Stimulated activated CD8-positive, alpha-beta memory T cell treated with anti-CD3 and anti-CD28 coated beads, Interleukin-4, amount 100 ng/mL, for 48 hours (primary cell): ENCODE measurements around the gene SNAPC4.
"Not testable (repeated sequence)": the region's sequence is repeated elsewhere in the genome, so short reads cannot be mapped to it uniquely, and the experiment has no call there.

Experiments used
- DNase-seq: peaks from one replicate; pipeline ENCODE4 v3.0.0-alpha.2; 2020

The SNAPC4 gene

DNA sequence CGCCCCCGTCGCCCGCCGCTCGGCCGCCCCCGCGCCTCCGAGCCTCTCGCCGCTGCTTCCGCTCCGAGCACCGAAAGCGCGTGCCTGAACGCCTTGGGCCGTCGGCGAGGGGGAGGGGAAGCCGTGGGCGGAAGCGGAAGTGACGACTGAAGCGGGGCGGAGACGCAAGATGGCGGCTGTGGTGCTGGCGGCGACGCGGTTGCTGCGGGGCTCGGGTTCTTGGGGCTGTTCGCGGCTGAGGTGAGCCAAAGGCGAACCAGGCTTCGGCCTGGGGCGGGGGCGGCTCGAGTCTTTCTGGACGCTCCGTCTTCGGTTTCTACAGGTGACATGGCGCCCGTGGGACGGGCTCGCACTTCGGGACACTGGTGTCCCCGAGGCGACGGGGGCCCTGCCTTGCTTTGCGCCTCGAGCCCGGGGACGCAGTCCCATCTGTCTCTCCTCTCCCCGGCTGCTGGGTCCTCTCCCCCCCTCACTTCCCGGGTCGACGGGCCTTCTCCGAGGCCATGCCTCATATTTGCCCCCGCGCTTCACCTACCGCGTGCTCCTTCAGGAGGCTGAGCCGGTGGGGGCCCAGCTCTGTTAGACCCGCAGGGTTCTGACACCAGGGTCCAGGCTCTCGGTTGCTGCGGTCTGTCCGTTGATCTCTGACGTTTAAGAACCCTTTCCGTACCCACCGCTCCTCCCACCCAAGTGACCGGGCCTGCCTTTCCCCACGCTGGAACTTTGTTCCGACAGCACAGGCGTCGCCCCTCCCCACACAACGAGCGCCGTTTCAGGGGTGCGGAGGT lies 10.7 kb upstream of the SNAPC4 start, which contains the start of the genes ENTR1 and PMPCA:
Gene ENTR1 (minus strand): TSS at position 115 of the 788 bp plus-strand sequence. CDS start 217 bp downstream, outside the sequence.
Gene PMPCA (plus strand): TSS at position 159 of the 788 bp plus-strand sequence. CDS start 11 bp downstream, at position 170.
- peak; percentile 99 for DNase-seq

DNA sequence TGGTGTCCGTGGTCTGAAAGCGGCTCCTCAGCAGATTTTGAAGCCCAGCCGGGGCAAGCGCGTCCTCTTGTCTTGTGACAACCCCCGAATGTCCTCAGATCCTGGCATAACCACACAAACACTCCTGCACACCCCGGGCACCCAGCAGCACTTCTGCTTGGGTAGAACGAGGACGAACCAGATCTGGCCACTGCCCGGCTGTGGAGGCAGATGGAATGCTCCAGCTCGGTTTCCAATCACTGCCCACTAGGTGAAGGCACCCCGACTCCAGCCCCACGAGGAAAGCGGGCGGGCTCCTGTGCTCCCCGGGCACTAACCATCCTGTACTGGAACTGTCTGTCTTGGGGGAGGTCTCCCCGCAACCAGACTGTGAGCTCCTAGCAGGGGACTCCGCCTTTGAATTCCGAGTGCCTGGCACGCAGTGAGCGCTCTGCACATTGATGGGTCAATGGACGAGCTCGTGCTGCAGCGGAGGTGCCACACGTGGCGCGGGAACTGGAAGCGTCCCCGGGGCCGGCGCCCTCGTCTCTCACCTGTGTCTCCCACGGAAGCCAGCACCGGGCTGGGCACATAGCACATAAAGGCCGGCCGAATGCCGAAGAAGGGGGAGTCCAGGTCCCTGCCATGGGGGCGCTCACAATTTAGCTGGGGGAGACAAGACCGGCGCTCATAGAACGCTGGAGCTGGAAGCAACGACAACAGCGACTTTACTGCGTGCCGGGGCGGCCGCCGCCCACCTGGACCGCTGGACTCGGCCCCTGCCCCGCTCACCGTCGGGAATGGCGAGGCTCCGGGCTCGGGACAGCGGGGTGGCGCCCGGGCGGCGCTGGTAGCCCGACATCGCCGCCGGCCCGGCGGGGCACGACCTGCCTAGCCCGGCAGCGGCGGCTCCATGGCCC lies 9.8 kb upstream of the SNAPC4 start:
- DNase-seq = peak; percentile 63

DNA sequence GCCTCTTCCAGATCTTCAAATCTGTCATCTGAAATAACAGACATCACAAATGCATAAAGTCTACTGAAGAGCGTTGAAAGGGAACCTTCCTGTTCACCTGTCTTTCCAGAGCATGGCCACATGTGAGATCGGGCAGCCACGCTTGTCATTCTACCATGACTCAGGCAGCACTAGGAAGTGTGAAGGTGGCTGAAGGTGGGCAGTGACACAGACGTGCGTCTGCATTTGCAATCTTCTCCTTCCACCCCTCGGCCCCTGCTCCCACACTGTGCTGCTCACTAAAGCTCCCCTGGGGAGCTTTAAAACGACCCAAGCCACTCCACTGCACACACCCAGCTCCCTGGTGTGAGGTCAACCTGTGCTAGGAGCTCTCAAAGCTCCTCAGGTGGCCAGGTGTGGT lies 7.9 kb upstream of the SNAPC4 start:
- DNase-seq = no peak

DNA sequence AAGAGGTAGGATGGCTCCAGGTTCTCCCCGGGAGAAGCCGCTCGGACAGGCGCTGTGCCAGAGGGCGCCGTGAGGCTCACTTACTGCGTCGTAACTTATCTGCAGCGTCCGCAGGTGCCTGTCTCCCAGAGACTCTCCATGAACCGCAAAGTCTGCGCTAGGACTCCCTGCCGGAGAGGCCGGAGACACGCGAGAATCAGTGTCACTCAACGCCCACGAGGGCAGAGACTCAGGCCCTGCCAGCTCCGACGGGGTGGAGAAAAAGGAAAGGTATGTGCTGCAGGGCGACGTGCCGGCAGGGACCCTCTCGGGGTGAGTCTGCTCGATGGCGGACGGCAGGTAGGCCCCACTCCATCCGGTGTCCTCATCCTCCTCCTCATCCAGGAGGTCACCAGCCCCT lies 7.1 kb upstream of the SNAPC4 start:
- not testable (repeated sequence) for DNase-seq

DNA sequence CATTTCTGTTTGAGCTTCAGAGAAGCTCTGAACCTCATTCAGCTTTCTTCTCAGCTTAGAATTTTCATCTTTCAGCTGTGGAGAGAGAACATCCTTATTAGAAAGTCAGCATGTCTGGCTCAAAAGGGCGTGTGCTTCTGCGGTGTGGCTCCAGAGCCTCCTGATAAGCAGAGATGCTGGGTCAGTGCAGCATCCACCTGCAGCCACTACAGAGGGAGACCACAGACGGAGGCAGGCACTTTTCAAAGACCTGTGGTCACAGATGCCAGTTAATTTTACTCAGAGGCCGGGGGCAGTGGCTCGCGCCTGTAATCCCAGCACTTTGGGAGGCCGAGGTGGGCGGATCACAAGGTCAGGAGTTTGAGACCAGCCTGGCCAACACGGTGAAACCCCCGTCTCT lies 5.9 kb upstream of the SNAPC4 start:
- not testable (repeated sequence) for DNase-seq

DNA sequence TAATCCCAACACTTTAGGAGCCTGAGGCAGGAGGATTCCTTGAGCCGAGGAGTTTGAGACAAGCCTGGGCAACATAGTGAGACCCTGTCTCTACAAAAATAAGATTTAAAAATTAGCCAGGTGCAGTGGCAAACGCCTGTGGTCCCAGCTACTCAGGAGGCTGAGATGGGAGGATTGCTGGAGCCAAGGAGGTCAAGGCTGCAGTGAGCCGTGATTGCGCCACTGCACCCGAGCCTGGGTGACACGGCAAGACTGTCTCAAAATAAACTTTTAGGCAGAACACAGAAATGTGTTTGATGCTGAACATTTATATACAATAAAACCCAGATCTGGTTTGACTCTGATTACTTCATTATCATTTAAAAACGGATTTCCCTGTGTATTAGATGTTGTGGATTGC lies 5.5 kb upstream of the SNAPC4 start:
- DNase-seq = no peak

DNA sequence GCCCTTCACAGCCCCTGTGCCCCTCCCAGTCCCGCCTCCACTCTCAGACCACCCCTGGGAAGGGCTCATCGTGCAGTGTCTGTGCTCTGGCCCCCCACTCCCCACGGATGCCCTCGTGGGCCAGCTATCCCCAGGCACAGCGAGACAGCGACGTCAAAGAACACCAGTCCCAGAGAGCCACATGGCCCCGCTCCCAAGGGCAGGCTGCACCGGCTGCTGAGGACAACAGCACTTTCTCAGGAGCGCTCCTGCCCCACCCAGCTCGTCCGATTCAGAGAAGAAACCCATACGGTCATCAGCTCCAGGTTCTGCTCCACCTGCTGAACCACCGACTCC lies 4.8 kb upstream of the SNAPC4 start:
- DNase-seq = no peak

DNA sequence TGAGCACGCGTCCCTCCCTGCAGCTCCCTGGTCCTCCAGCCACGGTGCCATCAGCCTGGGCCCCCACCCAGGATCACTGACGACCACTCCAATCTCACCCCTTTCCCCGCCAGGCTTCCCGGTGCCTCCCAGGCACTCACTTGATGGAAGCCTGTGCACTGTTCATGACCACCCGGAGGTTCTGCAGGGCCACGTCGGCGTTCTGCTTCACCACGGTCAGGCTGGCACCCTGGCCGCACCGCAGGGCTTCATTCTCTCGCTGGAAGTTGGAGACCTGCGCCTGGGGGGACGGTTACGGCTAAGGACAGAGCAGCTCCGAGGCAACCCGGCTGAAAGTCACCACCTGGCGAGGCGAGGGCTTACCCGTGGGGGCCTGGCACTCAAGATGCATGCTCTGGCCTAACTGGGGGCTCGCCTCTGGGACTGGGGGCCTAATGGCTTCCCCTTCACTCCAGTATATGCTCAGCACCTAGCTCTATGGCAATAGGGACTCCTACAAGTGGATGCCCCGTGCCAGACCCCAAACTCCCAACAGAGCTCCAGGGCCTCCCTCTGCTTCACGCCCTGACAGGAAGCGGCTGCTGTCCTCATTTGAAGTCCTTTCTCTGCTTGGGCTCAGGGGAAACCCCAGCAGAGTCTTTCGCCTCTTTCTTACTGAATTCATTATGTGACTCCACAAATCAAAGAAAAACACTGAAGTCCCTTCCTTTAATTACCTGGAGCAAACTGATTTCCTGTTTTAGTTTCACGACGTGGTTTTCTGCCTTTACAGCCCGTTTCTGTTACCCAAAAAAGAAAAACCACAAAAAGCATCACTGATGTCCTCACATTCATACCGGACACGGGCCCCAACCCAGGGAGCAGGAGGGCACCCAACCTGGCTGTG lies 4.2 kb upstream of the SNAPC4 start:
- DNase-seq = peak; percentile 59

DNA sequence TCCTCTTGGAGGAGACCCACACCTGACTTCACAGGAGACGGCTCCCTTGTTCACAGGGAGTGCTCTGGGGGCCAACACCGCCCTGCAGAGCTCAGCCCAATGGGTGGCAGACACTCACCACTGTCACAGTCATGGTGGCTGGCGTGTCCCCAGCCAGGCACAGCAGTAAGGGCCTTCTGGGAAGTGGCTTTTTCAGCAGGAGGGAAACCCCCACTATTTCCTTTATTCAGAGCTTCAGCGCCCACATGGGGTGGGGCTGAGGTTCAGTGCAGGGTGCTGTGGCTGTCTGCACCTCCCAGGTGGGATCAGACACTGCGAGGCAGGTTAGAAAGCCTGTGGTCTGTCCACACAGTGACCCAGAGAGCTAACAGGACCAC lies 3.6 kb upstream of the SNAPC4 start:
- DNase-seq = peak; percentile 79

DNA sequence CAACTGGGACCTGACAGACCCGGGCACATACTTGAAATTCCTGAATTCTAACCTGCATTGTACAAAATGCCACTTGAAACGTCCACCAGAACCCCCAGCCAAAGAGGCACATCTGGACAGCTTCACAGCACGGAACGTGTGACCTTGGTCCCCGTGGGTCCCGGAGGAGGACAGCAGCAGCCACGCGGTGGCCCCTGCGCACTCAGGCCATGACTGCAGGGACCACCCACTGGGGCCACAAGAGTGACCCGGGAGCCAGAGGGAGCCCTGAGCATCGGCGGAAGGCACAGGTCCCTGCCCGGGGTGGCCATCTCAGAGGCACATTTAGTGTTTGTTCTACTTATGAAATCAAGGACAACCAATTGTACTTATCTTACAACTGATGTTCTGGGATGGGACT lies 2.1 kb upstream of the SNAPC4 start:
- no peak for DNase-seq

DNA sequence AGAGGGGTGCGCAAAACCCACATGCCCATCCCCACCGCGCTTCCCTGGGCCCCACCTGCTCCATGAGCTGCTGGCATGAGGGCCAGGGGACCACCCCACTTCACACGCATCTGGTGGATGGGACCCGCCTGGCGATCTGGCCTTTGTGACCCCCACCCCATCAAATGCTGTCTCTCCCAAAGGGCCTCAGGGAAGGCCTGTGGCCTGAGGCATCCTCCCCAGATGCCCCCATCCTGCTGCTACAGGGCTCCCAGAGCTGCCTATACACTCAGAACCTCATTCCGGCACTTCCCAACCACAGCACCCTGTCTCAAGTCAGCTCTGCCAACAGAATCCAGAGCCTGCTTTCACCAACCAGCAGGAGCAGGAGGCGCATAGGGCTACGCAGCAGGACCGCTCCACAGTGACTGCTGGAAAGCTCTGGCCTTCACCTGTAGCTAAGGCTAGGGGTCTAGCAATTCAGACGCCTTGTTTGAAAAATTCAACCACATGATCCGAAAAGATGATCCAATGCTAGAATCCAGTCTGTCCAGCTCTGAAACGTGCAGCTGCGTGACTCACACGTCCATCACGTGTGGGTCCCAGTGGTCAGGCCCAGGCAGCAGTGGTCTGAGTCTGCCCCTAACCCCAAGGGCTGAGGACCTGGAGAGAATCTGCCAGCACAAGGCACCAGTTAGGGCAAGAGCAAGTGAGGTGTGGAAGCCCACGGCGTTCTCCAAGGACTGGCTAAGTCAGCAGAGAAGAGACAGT lies 1.4 kb upstream of the SNAPC4 start:
- DNase-seq = no peak

DNA sequence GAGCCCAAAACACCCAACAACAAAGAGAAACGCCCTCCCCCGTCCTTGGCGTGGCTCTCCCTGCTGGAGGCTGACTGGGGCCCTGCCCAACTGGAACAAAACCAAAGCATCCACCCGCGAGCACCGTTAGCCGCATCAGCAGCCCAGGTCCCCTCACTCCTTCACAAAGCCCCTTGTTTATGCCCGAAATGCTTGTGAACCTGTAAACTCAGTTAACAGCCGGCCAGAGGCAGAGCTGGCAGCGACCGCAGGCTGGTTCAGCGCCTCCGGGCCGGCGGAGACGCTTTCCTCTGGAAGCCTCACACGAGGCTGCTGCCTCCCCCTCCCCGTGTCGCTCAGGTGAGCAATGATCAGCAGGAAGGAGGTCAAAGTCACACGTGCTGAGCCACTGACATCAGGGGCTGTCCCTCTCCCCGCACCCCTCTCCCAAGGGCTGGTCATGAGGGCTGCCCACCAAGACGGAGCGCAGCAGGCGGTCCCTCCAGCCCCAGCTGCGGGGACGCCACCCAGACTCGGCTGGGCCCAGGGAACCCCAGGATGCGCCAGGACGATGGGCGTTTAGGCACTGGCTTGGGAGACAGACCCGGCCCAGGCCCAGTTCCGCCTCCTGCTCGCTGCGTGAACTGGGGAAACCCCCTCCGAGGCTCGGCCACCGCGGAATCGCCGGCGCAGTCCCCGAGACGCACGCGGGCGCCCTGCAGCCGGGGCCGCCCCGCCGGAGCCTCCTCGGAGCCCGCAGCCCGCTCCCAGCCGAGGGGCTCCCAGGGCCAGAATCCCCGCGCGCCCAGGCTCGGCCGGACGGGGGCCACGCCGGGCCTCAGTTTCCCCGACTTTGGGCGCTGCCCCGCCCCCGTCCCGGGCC lies 563 bp downstream of the SNAPC4 start:
- DNase-seq = peak; percentile 52

DNA sequence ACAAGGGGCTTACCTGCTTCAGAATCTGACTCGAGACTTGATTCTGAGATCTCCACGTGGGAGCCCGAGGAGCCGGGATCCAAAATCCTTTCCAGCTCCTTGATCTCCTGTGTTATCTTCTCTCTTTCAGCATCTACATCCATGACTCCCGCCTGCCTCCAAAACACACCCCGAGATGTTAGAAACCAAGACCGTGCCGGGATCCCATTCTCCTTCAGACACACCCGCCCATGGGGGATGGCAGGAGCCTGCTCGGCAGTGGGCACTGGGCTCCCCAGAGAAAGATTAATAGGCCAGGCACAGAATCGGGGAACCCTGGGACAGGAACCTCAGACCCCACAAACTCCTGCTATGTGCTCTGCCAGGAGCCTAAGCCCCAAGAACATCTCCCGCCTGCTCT lies 1.7 kb downstream of the SNAPC4 start:
- DNase-seq = no peak

DNA sequence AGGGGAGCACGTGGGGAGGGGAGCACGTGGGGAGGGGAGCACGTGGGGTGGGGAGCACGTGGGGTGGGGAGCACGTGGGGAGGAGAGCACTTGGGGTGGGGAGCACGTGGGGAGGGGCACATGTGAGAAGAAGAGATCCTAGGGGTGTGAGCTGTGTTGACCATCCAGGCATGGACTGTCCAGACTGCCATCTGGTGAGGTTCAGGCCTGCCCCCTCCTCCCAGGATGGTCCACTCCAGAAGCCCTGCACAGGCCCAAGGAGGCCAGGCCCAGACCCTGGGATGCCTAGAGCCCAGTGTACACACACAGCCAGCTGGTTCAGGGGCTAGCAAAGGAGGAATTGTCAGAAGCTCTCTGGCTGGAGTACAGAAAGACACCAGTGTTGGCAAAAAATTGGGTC lies 2.3 kb downstream of the SNAPC4 start:
- no peak for DNase-seq

DNA sequence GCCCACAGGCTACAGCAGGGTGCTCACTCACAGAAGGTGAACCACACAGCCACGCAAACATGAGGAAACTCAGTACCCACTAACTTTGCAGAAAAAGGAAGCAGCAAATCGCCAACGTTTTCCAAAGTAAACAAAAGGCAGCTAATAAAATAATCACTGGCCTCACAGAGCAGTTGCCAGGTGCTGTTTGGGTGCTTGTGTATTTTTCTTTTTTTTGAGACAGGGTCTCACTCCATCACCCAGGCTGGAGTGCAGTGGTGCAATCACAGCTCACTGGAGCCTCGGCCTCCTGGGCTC lies 3.8 kb downstream of the SNAPC4 start:
- DNase-seq = no peak

DNA sequence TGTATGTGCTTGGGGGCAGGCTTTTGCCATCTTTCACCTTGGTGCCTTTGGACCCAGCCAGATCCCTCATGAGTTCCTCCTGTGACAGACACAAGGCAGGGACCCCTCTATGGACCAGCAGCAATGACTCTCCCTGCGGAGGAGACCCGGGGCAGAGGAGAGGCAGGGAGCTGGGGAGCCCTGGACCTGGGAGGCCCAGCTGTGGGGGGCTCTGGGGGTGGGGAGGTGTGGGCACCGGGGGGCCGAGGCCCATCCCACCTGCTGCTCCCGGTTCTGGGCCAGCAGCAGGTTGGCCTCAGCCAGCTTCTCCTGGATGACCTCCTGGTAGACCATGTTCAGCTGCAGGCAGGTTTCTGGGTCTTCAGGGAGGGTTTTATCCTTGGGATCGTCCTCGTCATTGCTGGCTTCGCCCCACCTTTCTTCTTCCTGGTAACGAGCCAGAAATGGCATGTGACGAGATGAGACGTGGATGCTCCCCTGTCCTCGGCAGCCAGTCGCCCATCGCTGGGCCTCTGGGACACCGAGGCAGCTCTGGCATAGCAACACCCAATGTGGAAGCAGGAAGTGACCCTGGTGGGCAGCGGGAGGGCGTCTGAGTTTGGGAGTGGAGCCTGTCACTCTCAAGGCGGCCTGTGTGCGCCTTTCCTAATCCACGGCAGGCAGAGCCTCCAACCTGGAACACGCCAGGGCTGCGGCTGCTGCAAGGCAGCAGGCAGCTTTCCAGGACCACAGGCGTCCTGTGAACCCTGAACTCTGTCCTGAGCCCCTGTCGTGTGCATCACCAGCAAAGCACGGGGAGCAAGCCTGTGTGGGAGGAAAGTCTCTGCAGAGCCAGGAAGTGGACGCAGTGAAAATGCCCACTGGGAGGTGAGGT lies 4.4 kb downstream of the SNAPC4 start:
- DNase-seq = no peak

DNA sequence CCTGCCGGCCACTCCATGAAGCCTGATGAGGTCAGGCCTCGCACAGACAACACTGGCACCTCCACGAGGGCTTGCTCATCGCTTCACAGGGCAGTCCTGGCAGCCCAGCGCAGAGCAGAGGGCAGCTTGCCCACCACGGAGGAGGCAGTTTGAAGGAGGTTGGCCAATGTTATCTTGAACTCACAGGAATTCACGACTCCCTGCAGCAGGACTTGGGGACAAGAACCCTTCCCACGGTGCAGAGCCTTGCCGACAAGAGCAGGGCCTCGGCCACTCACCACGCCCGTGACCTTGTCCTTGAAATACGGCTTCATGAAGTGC lies 5.0 kb downstream of the SNAPC4 start:
- DNase-seq = no peak

DNA sequence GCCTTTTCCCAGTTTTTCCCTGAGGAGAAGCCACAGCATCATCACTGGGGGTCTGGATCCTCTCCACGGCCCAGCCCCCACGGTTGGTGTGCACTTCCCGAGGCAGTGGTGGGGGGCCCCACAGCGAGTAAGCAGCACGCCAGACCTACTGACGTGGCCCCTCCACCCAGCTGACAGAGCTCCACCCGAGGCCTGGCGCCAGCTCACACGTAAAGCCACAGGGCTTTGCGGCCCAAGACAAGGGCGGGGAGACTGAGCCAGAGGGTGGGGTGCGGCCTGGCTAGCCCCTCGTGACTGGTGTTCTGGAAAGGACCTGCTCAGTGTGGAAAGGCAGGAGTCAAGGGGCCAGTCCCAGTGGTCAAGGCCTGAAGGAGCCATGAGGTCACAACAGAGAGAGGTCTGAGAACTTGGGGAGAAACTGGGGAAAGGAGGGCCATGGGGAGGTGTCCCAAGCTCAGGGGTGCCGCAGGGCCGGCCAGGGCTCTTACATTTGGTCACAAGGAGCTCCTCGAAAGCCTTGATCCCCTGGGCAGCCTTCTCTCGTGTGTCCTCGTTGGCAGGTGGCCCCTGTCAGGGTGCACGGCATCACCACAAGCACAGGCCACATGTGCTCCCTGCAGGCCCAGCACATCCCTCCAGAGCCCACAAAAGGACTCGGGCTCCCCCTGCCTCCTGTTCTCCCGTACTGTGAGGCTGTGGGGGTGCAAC lies 5.5 kb downstream of the SNAPC4 start:
- no peak for DNase-seq

DNA sequence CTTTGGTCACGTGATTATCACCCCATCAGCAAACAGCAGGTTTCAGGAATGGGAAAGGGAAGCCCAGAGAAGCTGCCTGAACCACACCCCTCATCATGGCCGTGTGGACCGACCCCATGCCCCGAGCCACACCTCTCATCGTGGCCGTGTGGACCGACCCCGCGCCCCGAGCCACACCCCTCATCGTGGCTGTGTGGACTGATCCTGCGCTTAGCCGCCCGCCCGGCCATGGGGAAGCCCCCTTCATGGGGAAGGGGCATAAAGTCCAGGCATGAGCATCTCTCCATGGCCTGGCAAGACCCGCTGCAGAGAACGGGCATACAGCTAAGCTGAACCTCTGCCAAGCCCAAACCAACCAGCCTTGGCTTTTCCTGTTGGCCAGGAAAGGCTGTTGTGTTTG lies 6.4 kb downstream of the SNAPC4 start:
- DNase-seq = no peak
